HEK293 (cell line): ENCODE results near the gene POP7.

ENCODE experiments used
- CTCF ChIA-PET: fragments of 350-600 bp; formaldehyde crosslinking; extraction: SDS; loops from one replicate; lab custom pipeline; 2021; ENCODE audit warnings: antibody characterized with exemption; lab: Yijun Ruan, JAX
- POLR2A ChIA-PET: fragments of 300-600 bp; formaldehyde crosslinking; extraction: SDS; loops from one replicate; lab custom pipeline; 2020; ENCODE audit warnings: antibody characterized with exemption, inconsistent platforms; lab: Yijun Ruan, JAX
- H3K27ac ChIP-seq: fragments of 200-500 bp; sonication (Bioruptor generic); 2 replicates; pipeline ENCODE4 v1.5.1; 2014; ENCODE audit warnings: low read depth, low read length, control low read depth, inconsistent platforms; ENCODE audit errors: extremely low read depth
- H3K36me3 ChIP-seq, 2 experiments: fragments of 200-500 bp in 1 of 2; sonication (Bioruptor generic) in 1 of 2; 1 replicate in 1 of 2; 2 replicates in 1 of 2; pipeline ENCODE4 v1.5.1; 2014 to 2017; ENCODE audit warnings: inconsistent platforms in 2 of 2, low read length in 2 of 2; ENCODE audit not compliant: control insufficient read depth in 2 of 2, insufficient read depth in 1 of 2
- H3K4me1 ChIP-seq: fragments of 200-500 bp; sonication (Bioruptor generic); 2 replicates; pipeline ENCODE4 v1.5.1; 2014; ENCODE audit warnings: mild to moderate bottlenecking, low read length, inconsistent platforms; ENCODE audit not compliant: control insufficient read depth, insufficient read depth
- H3K4me3 ChIP-seq: 2 replicates; pipeline ENCODE4 v1.5.1; 2011; ENCODE audit warnings: low read depth, mild to moderate bottlenecking, control low read depth, low read length, moderate library complexity
- H3K9me3 ChIP-seq: fragments of 200-500 bp; sonication (Bioruptor generic); 2 replicates; pipeline ENCODE4 v1.5.1; 2014; ENCODE audit warnings: low read depth, low read length, inconsistent platforms; ENCODE audit not compliant: control insufficient read depth, insufficient read depth
- GLIS1 ChIP-seq: fragments of 450-650 bp; formaldehyde crosslinking; IDR thresholded peaks from 2 replicates; pipeline ENCODE4 v1.5.1; 2016; ENCODE audit warnings: missing biosample characterization, missing genetic modification characterization
- GLIS2 ChIP-seq: fragments of 450-650 bp; formaldehyde crosslinking; IDR thresholded peaks from 2 replicates; pipeline ENCODE4 v1.5.1; 2016; ENCODE audit warnings: missing biosample characterization, missing genetic modification characterization
- HIC1 ChIP-seq: fragments of 450-650 bp; formaldehyde crosslinking; IDR thresholded peaks from 2 replicates; pipeline ENCODE4 v1.5.1; 2016; ENCODE audit warnings: missing biosample characterization, missing genetic modification characterization
- IKZF3 ChIP-seq: fragments of 450-650 bp; IDR thresholded peaks from 2 replicates; pipeline ENCODE4 v1.5.0; 2018; ENCODE audit warnings: missing biosample characterization, mild to moderate bottlenecking, missing genetic modification characterization, moderate library complexity
- MYNN ChIP-seq: fragments of 450-650 bp; formaldehyde crosslinking; IDR thresholded peaks from 2 replicates; pipeline ENCODE4 v1.5.1; 2016; ENCODE audit warnings: missing biosample characterization, missing genetic modification characterization, borderline replicate concordance
- PRDM10 ChIP-seq: fragments of 450-650 bp; formaldehyde crosslinking; IDR thresholded peaks from 2 replicates; pipeline ENCODE4 v1.5.1; 2016; ENCODE audit warnings: missing biosample characterization, missing genetic modification characterization
- SP7 ChIP-seq: fragments of 450-650 bp; formaldehyde crosslinking; IDR thresholded peaks from 2 replicates; pipeline ENCODE4 v1.5.1; 2016; ENCODE audit warnings: missing biosample characterization, missing genetic modification characterization
- WT1 ChIP-seq: fragments of 450-650 bp; formaldehyde crosslinking; IDR thresholded peaks from 2 replicates; pipeline ENCODE4 v1.5.1; 2016; ENCODE audit warnings: missing biosample characterization, missing genetic modification characterization
- ZBTB17 ChIP-seq: fragments of 450-650 bp; formaldehyde crosslinking; IDR thresholded peaks from 2 replicates; pipeline ENCODE4 v1.5.1; 2016; ENCODE audit warnings: missing biosample characterization, missing genetic modification characterization
- ZBTB20 ChIP-seq: fragments of 450-650 bp; formaldehyde crosslinking; IDR thresholded peaks from 2 replicates; pipeline ENCODE4 v1.5.1; 2016; ENCODE audit warnings: missing biosample characterization, missing genetic modification characterization
- ZFHX2 ChIP-seq: fragments of 450-650 bp; formaldehyde crosslinking; conservative IDR thresholded peaks from 2 replicates; pipeline ENCODE4 v1.5.1; 2016; ENCODE audit warnings: missing biosample characterization, missing genetic modification characterization
- ZNF112 ChIP-seq: fragments of 450-650 bp; formaldehyde crosslinking; IDR thresholded peaks from 2 replicates; pipeline ENCODE4 v1.5.0; 2017; ENCODE audit warnings: missing biosample characterization, missing genetic modification characterization
- ZNF148 ChIP-seq: fragments of 450-650 bp; formaldehyde crosslinking; IDR thresholded peaks from 2 replicates; pipeline ENCODE4 v1.5.0; 2017; ENCODE audit warnings: missing biosample characterization, missing genetic modification characterization, borderline replicate concordance
- ZNF24 ChIP-seq: fragments of 450-650 bp; formaldehyde crosslinking; IDR thresholded peaks from 2 replicates; pipeline ENCODE4 v1.5.1; 2016; ENCODE audit warnings: missing biosample characterization, missing genetic modification characterization
- ZNF350 ChIP-seq: fragments of 450-650 bp; formaldehyde crosslinking; IDR thresholded peaks from 2 replicates; pipeline ENCODE4 v1.5.0; 2017; ENCODE audit warnings: missing biosample characterization, mild to moderate bottlenecking, missing genetic modification characterization
- ZNF391 ChIP-seq: fragments of 450-650 bp; formaldehyde crosslinking; IDR thresholded peaks from 2 replicates; pipeline ENCODE4 v1.5.1; 2016; ENCODE audit warnings: low read depth, missing biosample characterization, missing genetic modification characterization, borderline replicate concordance
- ZNF529 ChIP-seq: fragments of 450-650 bp; formaldehyde crosslinking; IDR thresholded peaks from 2 replicates; pipeline ENCODE4 v1.5.1; 2017; ENCODE audit warnings: missing genetic modification characterization, missing biosample characterization; ENCODE audit not compliant: insufficient replicate concordance
- ZNF707 ChIP-seq: fragments of 450-650 bp; formaldehyde crosslinking; IDR thresholded peaks from 2 replicates; pipeline ENCODE4 v1.5.1; 2016; ENCODE audit warnings: missing biosample characterization, missing genetic modification characterization
- TF ChIP-seq, protein P1 (sequence below): fragments of 450-650 bp; formaldehyde crosslinking; IDR thresholded peaks from 2 replicates; pipeline ENCODE4 v1.5.1; 2016; ENCODE audit warnings: missing biosample characterization, missing genetic modification characterization
- TF ChIP-seq, protein P2 (sequence below): fragments of 450-650 bp; formaldehyde crosslinking; IDR thresholded peaks from 2 replicates; pipeline ENCODE4 v1.5.1; 2016; ENCODE audit warnings: missing biosample characterization, missing genetic modification characterization

Gene POP7

GRCh38 chr7:100678291-100678984 is 27.5 kb upstream of the POP7 start (continued):
- no peak for TF ChIP-seq ZNF112
- TF ChIP-seq ZNF707 (tag by site-specific recombination) = no peak
- TF ChIP-seq SP7 (tag by site-specific recombination) = no peak
- TF ChIP-seq, protein P1, sequence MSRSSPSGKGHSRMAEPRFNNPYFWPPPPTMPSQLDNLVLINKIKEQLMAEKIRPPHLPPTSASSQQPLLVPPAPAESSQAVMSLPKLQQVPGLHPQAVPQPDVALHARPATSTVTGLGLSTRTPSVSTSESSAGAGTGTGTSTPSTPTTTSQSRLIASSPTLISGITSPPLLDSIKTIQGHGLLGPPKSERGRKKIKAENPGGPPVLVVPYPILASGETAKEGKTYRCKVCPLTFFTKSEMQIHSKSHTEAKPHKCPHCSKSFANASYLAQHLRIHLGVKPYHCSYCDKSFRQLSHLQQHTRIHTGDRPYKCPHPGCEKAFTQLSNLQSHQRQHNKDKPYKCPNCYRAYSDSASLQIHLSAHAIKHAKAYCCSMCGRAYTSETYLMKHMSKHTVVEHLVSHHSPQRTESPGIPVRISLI (tag by site-specific recombination) = no peak
- TF ChIP-seq ZBTB20 (tag by site-specific recombination) = 0 out of 2 replicates have a peak, but pooled peaks have one; percentile 8
- no peak for TF ChIP-seq ZNF24

- POLR2A ChIA-PET = interaction anchor here (1.0 to 1.6 kb wide), 3 partner anchors 14 to 93 kb away, joined by 3 to 7 read pairs (median 3); partner anchors contain the start of genes FBXO24, LRCH4 and MOSPD3
- H3K36me3 ChIP-seq = peaks cover 0 to 72% of the 10 kb centered on the region in 2 experiments; a peak in 2 of 3 replicates
- CTCF ChIA-PET = interaction anchor here (8.4 kb wide), 1 partner anchor 12 kb away, joined by 77 read pairs; no protein-coding TSS in a partner anchor
- no peak for TF ChIP-seq ZNF350 (tag by site-specific recombination)
- peak; percentile 80 for TF ChIP-seq ZFHX2 (tag by site-specific recombination)
- peak; percentile 65 for TF ChIP-seq IKZF3 (tag by site-specific recombination)
- peak; percentile 84 for TF ChIP-seq GLIS1
- peak; percentile 55 for TF ChIP-seq ZBTB17 (tag by site-specific recombination)
- no peak for TF ChIP-seq ZNF529 (tag by site-specific recombination)
- TF ChIP-seq SP7 (tag by site-specific recombination) = peak; percentile 50
- peak; percentile 15; the same call in 1 of the 2 replicates for TF ChIP-seq PRDM10 (tag by site-specific recombination)
- peak; percentile 9; the same call in 1 of the 2 replicates for TF ChIP-seq GLIS2 (tag by site-specific recombination)
- TF ChIP-seq HIC1 (tag by site-specific recombination) = peak; percentile 43; the same call in 1 of the 2 replicates
- no peak for TF ChIP-seq ZNF148 (tag by site-specific recombination)
- peak; percentile 91 for TF ChIP-seq WT1 (tag by site-specific recombination)
- no peak for TF ChIP-seq ZNF391
- TF ChIP-seq, protein P2, sequence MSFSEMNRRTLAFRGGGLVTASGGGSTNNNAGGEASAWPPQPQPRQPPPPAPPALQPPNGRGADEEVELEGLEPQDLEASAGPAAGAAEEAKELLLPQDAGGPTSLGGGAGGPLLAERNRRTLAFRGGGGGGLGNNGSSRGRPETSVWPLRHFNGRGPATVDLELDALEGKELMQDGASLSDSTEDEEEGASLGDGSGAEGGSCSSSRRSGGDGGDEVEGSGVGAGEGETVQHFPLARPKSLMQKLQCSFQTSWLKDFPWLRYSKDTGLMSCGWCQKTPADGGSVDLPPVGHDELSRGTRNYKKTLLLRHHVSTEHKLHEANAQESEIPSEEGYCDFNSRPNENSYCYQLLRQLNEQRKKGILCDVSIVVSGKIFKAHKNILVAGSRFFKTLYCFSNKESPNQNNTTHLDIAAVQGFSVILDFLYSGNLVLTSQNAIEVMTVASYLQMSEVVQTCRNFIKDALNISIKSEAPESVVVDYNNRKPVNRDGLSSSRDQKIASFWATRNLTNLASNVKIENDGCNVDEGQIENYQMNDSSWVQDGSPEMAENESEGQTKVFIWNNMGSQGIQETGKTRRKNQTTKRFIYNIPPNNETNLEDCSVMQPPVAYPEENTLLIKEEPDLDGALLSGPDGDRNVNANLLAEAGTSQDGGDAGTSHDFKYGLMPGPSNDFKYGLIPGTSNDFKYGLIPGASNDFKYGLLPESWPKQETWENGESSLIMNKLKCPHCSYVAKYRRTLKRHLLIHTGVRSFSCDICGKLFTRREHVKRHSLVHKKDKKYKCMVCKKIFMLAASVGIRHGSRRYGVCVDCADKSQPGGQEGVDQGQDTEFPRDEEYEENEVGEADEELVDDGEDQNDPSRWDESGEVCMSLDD (tag by site-specific recombination) = peak; percentile 27; the same call in 1 of the 2 replicates
- TF ChIP-seq MYNN = no peak
Measured at GRCh38 chr7:100679129-100679926, 26.6 kb upstream of the POP7 start.

More at GRCh38 chr7:100679129-100679926, 26.6 kb upstream of the POP7 start:
- Histone ChIP-seq H3K27ac (peak overlapping the region; percentile 49; the same call in 1 of the 2 replicates), H3K9me3 (no peaks in the 10 kb centered on the region), H3K4me3 (no peak overlapping the region), H3K4me1 (peaks cover 6% of the 10 kb centered on the region; the same call in 1 of the 2 replicates)
